Astrocyte (in vitro differentiated cells and primary cell): ENCODE data around the gene TEN1. TPM values are rescaled to one million over a fixed set of nuclear protein-coding genes. Genes with fewer than 3 reads are reported as not detected.

Source experiments
- DNase-seq: peaks from one replicate; pipeline ENCODE4 v3.0.0-alpha.2; 2010; ENCODE audit warnings: low read depth
- FAIRE-seq: peaks from 2 replicates; lab custom pipeline; 2011; peaks lifted over from hg19 to GRCh38; lab: Jason Lieb, UNC
- H2AFZ ChIP-seq: 2 replicates; pipeline ENCODE4 v1.6.0; 2012; ENCODE audit warnings: low read depth, low read length, inconsistent platforms
- H3K27ac ChIP-seq: 2 replicates; pipeline ENCODE4 v1.5.1; 2011; ENCODE audit warnings: low read depth, low read length, inconsistent platforms
- H3K27me3 ChIP-seq: 2 replicates; pipeline ENCODE4 v1.6.0; 2011; ENCODE audit warnings: low read length, inconsistent platforms; ENCODE audit not compliant: insufficient read depth
- H3K36me3 ChIP-seq: 2 replicates; pipeline ENCODE4 v1.5.1; 2011; ENCODE audit warnings: low read length, inconsistent platforms; ENCODE audit not compliant: insufficient read depth
- H3K4me1 ChIP-seq: 2 replicates; pipeline ENCODE4 v1.5.1; 2011; ENCODE audit warnings: low read length, inconsistent platforms; ENCODE audit not compliant: insufficient read depth
- H3K4me2 ChIP-seq: 2 replicates; pipeline ENCODE4 v1.6.0; 2012; ENCODE audit warnings: low read length, inconsistent platforms
- H3K4me3 ChIP-seq: 2 replicates; pipeline ENCODE4 v1.5.1; 2011; ENCODE audit warnings: low read depth, mild to moderate bottlenecking, low read length, inconsistent platforms; ENCODE audit not compliant: insufficient read depth
- H3K79me2 ChIP-seq: 2 replicates; pipeline ENCODE4 v1.6.0; 2012; ENCODE audit warnings: mild to moderate bottlenecking, low read length, inconsistent platforms; ENCODE audit not compliant: insufficient read depth
- H3K9ac ChIP-seq: 2 replicates; pipeline ENCODE4 v1.6.0; 2012; ENCODE audit warnings: mild to moderate bottlenecking, low read length, inconsistent platforms
- H3K9me3 ChIP-seq: 2 replicates; pipeline ENCODE4 v1.5.1; 2012; ENCODE audit warnings: low read depth, mild to moderate bottlenecking, low read length, inconsistent platforms; ENCODE audit not compliant: insufficient read depth
- H4K20me1 ChIP-seq: 2 replicates; pipeline ENCODE4 v1.6.0; 2012; ENCODE audit warnings: low read length, inconsistent platforms; ENCODE audit not compliant: insufficient read depth
- H3K27ac Mint-ChIP-seq: one replicate; pipeline ENCODE4 v1.8.0; 2021; ENCODE audit warnings: mild to moderate bottlenecking, mixed read lengths; ENCODE audit not compliant: unreplicated experiment
- H3K27me3 Mint-ChIP-seq: one replicate; pipeline ENCODE4 v1.8.0; 2021; ENCODE audit warnings: low read depth, mixed read lengths; ENCODE audit not compliant: unreplicated experiment
- H3K36me3 Mint-ChIP-seq: one replicate; pipeline ENCODE4 v1.8.0; 2021; ENCODE audit warnings: low read depth, mixed read lengths; ENCODE audit not compliant: unreplicated experiment
- H3K4me1 Mint-ChIP-seq: one replicate; pipeline ENCODE4 v1.8.0; 2021; ENCODE audit warnings: low read depth, mixed read lengths; ENCODE audit not compliant: unreplicated experiment
- H3K4me3 Mint-ChIP-seq: one replicate; pipeline ENCODE4 v1.8.0; 2021; ENCODE audit warnings: mild to moderate bottlenecking, moderate library complexity, mixed read lengths; ENCODE audit not compliant: unreplicated experiment
- H3K9me3 Mint-ChIP-seq: one replicate; pipeline ENCODE4 v1.8.0; 2021; ENCODE audit warnings: mild to moderate bottlenecking, mixed read lengths; ENCODE audit not compliant: unreplicated experiment
- CTCF ChIP-seq: IDR thresholded peaks from 2 replicates; pipeline ENCODE4 v1.5.1; 2011; ENCODE audit warnings: low read depth, mild to moderate bottlenecking, inconsistent platforms, low read length, moderate library complexity; ENCODE audit not compliant: insufficient read depth
- EZH2 ChIP-seq: IDR thresholded peaks from 2 replicates; pipeline ENCODE4 v1.6.1; 2012; ENCODE audit warnings: mild to moderate bottlenecking, low read length, inconsistent platforms; ENCODE audit not compliant: insufficient read depth
- total RNA-seq: library from RNA; stranded (reverse); gene quantifications from 2 replicates; pipeline ENCODE4 v1.2.1, GENCODE V29; 2021

Gene TEN1
- total RNA-seq, 1 donor from 2014 or later, result 17.7 TPM

GRCh38 chr17:75943491-75943890 lies 35.5 kb upstream of the TEN1 start:
- TF ChIP-seq CTCF (no peak), EZH2 (no peak)
- DNase-seq (no peak), FAIRE-seq (no peak)
- H3K27ac Mint-ChIP-seq, result no peak overlapping the region
- H3K4me3 Mint-ChIP-seq, result no peak overlapping the region
- peaks cover 2% of the 10 kb centered on the region for H3K36me3 Mint-ChIP-seq
- Histone ChIP-seq H3K9me3 (no peaks in the 10 kb centered on the region), H3K79me2 (no peaks in the 10 kb centered on the region), H2AFZ (no peak overlapping the region), H3K4me1 (peaks cover 5% of the 10 kb centered on the region), H3K36me3 (peaks cover 11% of the 10 kb centered on the region), H4K20me1 (no peaks in the 10 kb centered on the region), H3K9ac (no peak overlapping the region), H3K27me3 (no peaks in the 10 kb centered on the region), H3K4me3 (no peak overlapping the region), H3K4me2 (no peak overlapping the region), H3K27ac (no peak overlapping the region)
- no peaks in the 10 kb centered on the region for H3K27me3 Mint-ChIP-seq
- H3K9me3 Mint-ChIP-seq, result no peaks in the 10 kb centered on the region
- H3K4me1 Mint-ChIP-seq, result peaks cover 7% of the 10 kb centered on the region

GRCh38 chr17:75945211-75945610 lies 33.8 kb upstream of the TEN1 start:
- no peaks in the 10 kb centered on the region for H3K27me3 Mint-ChIP-seq
- H4K20me1 ChIP-seq, result peaks cover 5% of the 10 kb centered on the region
- H3K4me2 ChIP-seq, result no peak overlapping the region
- H3K36me3 ChIP-seq, result peaks cover 21% of the 10 kb centered on the region
- no peak overlapping the region for H3K27ac ChIP-seq
- H3K9me3 Mint-ChIP-seq, result no peaks in the 10 kb centered on the region
- no peaks in the 10 kb centered on the region for H3K27me3 ChIP-seq
- H3K27ac Mint-ChIP-seq, result no peak overlapping the region
- no peak overlapping the region for H3K9ac ChIP-seq
- no peak overlapping the region for H3K4me3 ChIP-seq
- TF ChIP-seq CTCF (no peak), EZH2 (no peak)
- H3K79me2 ChIP-seq, result no peaks in the 10 kb centered on the region
- no peaks in the 10 kb centered on the region for H3K9me3 ChIP-seq
- no peak overlapping the region for H2AFZ ChIP-seq
- FAIRE-seq (no peak), DNase-seq (no peak)
- peaks cover 5% of the 10 kb centered on the region for H3K4me1 ChIP-seq
- H3K4me3 Mint-ChIP-seq, result no peak overlapping the region
- peaks cover 7% of the 10 kb centered on the region for H3K36me3 Mint-ChIP-seq
- H3K4me1 Mint-ChIP-seq, result peaks cover 7% of the 10 kb centered on the region

- peaks cover 16% of the 10 kb centered on the region for H4K20me1 ChIP-seq
- H2AFZ ChIP-seq, result no peak overlapping the region
- Mint-ChIP-seq H3K9me3 (no peaks in the 10 kb centered on the region), H3K27ac (no peak overlapping the region), H3K4me1 (peaks cover 4% of the 10 kb centered on the region), H3K27me3 (no peaks in the 10 kb centered on the region), H3K36me3 (peaks cover 17% of the 10 kb centered on the region), H3K4me3 (no peak overlapping the region)
- no peak for FAIRE-seq
- no peak overlapping the region for H3K4me2 ChIP-seq
- DNase-seq, result no peak
- H3K36me3 ChIP-seq, result peaks cover 49% of the 10 kb centered on the region
- H3K27me3 ChIP-seq, result no peaks in the 10 kb centered on the region
- H3K4me3 ChIP-seq, result no peak overlapping the region
- no peak overlapping the region for H3K27ac ChIP-seq
- no peaks in the 10 kb centered on the region for H3K79me2 ChIP-seq
- H3K4me1 ChIP-seq, result no peaks in the 10 kb centered on the region
- TF ChIP-seq CTCF, result no peak
- TF ChIP-seq EZH2, result no peak
- H3K9me3 ChIP-seq, result no peaks in the 10 kb centered on the region
- no peak overlapping the region for H3K9ac ChIP-seq
Measured at GRCh38 chr17:75950421-75950820, 28.6 kb upstream of the TEN1 start.
